HAP-1 (cell line): Measurements from ENCODE around the gene CDKAL1.

Experiments used
- DNase-seq, 2 experiments: peaks; one replicate each; pipeline ENCODE4 v3.0.0-alpha.2; 2016 to 2020; ENCODE audit warnings: low spot score in 2 of 2
- H3K27me3 ChIP-seq: fragments of 250-450 bp; sonication (Bioruptor Pico); 2 replicates; pipeline ENCODE4 v1.5.1; 2020; ENCODE audit warnings: low read depth, mild to moderate bottlenecking, moderate library complexity
- H3K36me3 ChIP-seq: fragments of 250-450 bp; sonication (Bioruptor Pico); replicated peaks from 2 replicates; pipeline ENCODE4 v1.5.1; 2020; ENCODE audit warnings: mild to moderate bottlenecking
- H3K4me1 ChIP-seq: fragments of 250-450 bp; sonication (Bioruptor Pico); 2 replicates; pipeline ENCODE4 v1.5.1; 2020; ENCODE audit warnings: mild to moderate bottlenecking
- H3K4me3 ChIP-seq: fragments of 250-450 bp; sonication (Bioruptor Pico); 2 replicates; pipeline ENCODE4 v1.5.1; 2020; ENCODE audit warnings: mild to moderate bottlenecking, moderate library complexity
- H3K9me3 ChIP-seq: fragments of 250-450 bp; sonication (Bioruptor Pico); 2 replicates; pipeline ENCODE4 v1.5.1; 2020; ENCODE audit warnings: mild to moderate bottlenecking, moderate library complexity
- in situ Hi-C: fragments of 300-500 bp; cut with MboI; formaldehyde crosslinking; loops from 3 replicates; pipeline ENCODE4 v1.14.3; 2020; ENCODE audit warnings: low sequenced_read_pairs, inconsistent platforms, mixed read lengths

The CDKAL1 gene

GRCh38 chr6:20665290-20665689 lies 131.0 kb downstream of the CDKAL1 start:
- Histone ChIP-seq H3K4me3 (no peak overlapping the region), H3K27me3 (no peaks in the 10 kb centered on the region), H3K36me3 (no peaks in the 10 kb centered on the region), H3K4me1 (peaks cover 31% of the 10 kb centered on the region), H3K9me3 (no peaks in the 10 kb centered on the region)
- DNase-seq, result no peak
- in situ Hi-C loops, result no loop called here

GRCh38 chr6:20669571-20670314 lies 135.5 kb downstream of the CDKAL1 start:
- Histone ChIP-seq H3K9me3 (no peaks in the 10 kb centered on the region), H3K4me1 (peaks cover 10% of the 10 kb centered on the region), H3K27me3 (no peaks in the 10 kb centered on the region), H3K4me3 (no peak overlapping the region), H3K36me3 (no peaks in the 10 kb centered on the region)
- in situ Hi-C loops, result no loop called here
- no peak for DNase-seq

- Histone ChIP-seq H3K4me1 (peaks cover 10% of the 10 kb centered on the region), H3K4me3 (no peak overlapping the region)
- in situ Hi-C loops, result no loop called here
Observed at GRCh38 chr6:20670750-20671149, 136.5 kb downstream of the CDKAL1 start.

GRCh38 chr6:20672038-20672437 lies 137.8 kb downstream of the CDKAL1 start:
- Histone ChIP-seq H3K4me1 (peaks cover 10% of the 10 kb centered on the region), H3K27me3 (no peaks in the 10 kb centered on the region), H3K36me3 (no peaks in the 10 kb centered on the region), H3K9me3 (no peaks in the 10 kb centered on the region), H3K4me3 (no peak overlapping the region)
- no peak for DNase-seq
- in situ Hi-C loops, result no loop called here

More at GRCh38 chr6:20670750-20671149, 136.5 kb downstream of the CDKAL1 start:
- no peaks in the 10 kb centered on the region for H3K27me3 ChIP-seq
- H3K36me3 ChIP-seq, result no peaks in the 10 kb centered on the region
- H3K9me3 ChIP-seq, result no peaks in the 10 kb centered on the region
- no peak for DNase-seq

GRCh38 chr6:20673458-20673857 lies 139.2 kb downstream of the CDKAL1 start:
- H3K27me3 ChIP-seq, result no peaks in the 10 kb centered on the region
- H3K9me3 ChIP-seq, result no peaks in the 10 kb centered on the region
- in situ Hi-C loops, result no loop called here
- no peak overlapping the region for H3K4me3 ChIP-seq
- no peaks in the 10 kb centered on the region for H3K36me3 ChIP-seq
- peaks cover 18% of the 10 kb centered on the region for H3K4me1 ChIP-seq
- no peak for DNase-seq

GRCh38 chr6:20674664-20675063 lies 140.4 kb downstream of the CDKAL1 start:
- Histone ChIP-seq H3K27me3 (no peaks in the 10 kb centered on the region), H3K4me1 (peaks cover 30% of the 10 kb centered on the region), H3K4me3 (no peak overlapping the region), H3K36me3 (no peaks in the 10 kb centered on the region), H3K9me3 (no peaks in the 10 kb centered on the region)
- in situ Hi-C loops, result no loop called here
- DNase-seq, result no peak

- Histone ChIP-seq H3K36me3 (no peaks in the 10 kb centered on the region), H3K4me3 (no peak overlapping the region), H3K4me1 (peaks cover 27% of the 10 kb centered on the region), H3K9me3 (no peaks in the 10 kb centered on the region), H3K27me3 (no peaks in the 10 kb centered on the region)
- in situ Hi-C loops, result no loop called here
- DNase-seq, result no peak
Observed at GRCh38 chr6:20678831-20679352, 144.6 kb downstream of the CDKAL1 start.

GRCh38 chr6:20680697-20681165 lies 146.5 kb downstream of the CDKAL1 start:
- H3K36me3 ChIP-seq, result no peaks in the 10 kb centered on the region
- in situ Hi-C loops, result no loop called here
- H3K4me3 ChIP-seq, result no peak overlapping the region
- peaks cover 24% of the 10 kb centered on the region for H3K4me1 ChIP-seq
- no peak for DNase-seq
- no peaks in the 10 kb centered on the region for H3K9me3 ChIP-seq
- no peaks in the 10 kb centered on the region for H3K27me3 ChIP-seq

- no peaks in the 10 kb centered on the region for H3K36me3 ChIP-seq
- no peaks in the 10 kb centered on the region for H3K27me3 ChIP-seq
- H3K4me1 ChIP-seq, result peaks cover 24% of the 10 kb centered on the region
- no peaks in the 10 kb centered on the region for H3K9me3 ChIP-seq
- in situ Hi-C loops, result no loop called here
- no peak for DNase-seq
- no peak overlapping the region for H3K4me3 ChIP-seq
Observed at GRCh38 chr6:20681243-20681684, 147.0 kb downstream of the CDKAL1 start.

- Histone ChIP-seq H3K36me3 (no peaks in the 10 kb centered on the region), H3K9me3 (no peaks in the 10 kb centered on the region), H3K27me3 (no peaks in the 10 kb centered on the region), H3K4me3 (no peak overlapping the region), H3K4me1 (peaks cover 5% of the 10 kb centered on the region)
- in situ Hi-C loops, result no loop called here
- DNase-seq, result no peak
Observed at GRCh38 chr6:20684474-20684873, 150.2 kb downstream of the CDKAL1 start.

GRCh38 chr6:20686142-20686541 lies 151.9 kb downstream of the CDKAL1 start:
- DNase-seq, result no peak
- in situ Hi-C loops, result no loop called here
- Histone ChIP-seq H3K9me3 (no peaks in the 10 kb centered on the region), H3K4me1 (peaks cover 3% of the 10 kb centered on the region; the same call in 1 of the 2 replicates), H3K27me3 (no peaks in the 10 kb centered on the region), H3K36me3 (no peaks in the 10 kb centered on the region), H3K4me3 (no peak overlapping the region)

GRCh38 chr6:20687494-20687893 lies 153.2 kb downstream of the CDKAL1 start:
- no peak for DNase-seq
- Histone ChIP-seq H3K36me3 (no peaks in the 10 kb centered on the region), H3K4me1 (peaks cover 11% of the 10 kb centered on the region), H3K9me3 (no peaks in the 10 kb centered on the region), H3K4me3 (no peak overlapping the region), H3K27me3 (no peaks in the 10 kb centered on the region)
- in situ Hi-C loops, result no loop called here

- no peak for DNase-seq
- in situ Hi-C loops, result no loop called here
Observed at GRCh38 chr6:20688710-20689500, 154.6 kb downstream of the CDKAL1 start.

GRCh38 chr6:20691185-20691584 lies 156.9 kb downstream of the CDKAL1 start:
- no peaks in the 10 kb centered on the region for H3K27me3 ChIP-seq
- no peak overlapping the region for H3K4me3 ChIP-seq
- no peak for DNase-seq
- no peaks in the 10 kb centered on the region for H3K36me3 ChIP-seq
- peaks cover 11% of the 10 kb centered on the region for H3K4me1 ChIP-seq
- in situ Hi-C loops, result no loop called here
- no peaks in the 10 kb centered on the region for H3K9me3 ChIP-seq

More at GRCh38 chr6:20688710-20689500, 154.6 kb downstream of the CDKAL1 start:
- Histone ChIP-seq H3K9me3 (no peaks in the 10 kb centered on the region), H3K4me3 (no peak overlapping the region), H3K36me3 (no peaks in the 10 kb centered on the region), H3K4me1 (peaks cover 11% of the 10 kb centered on the region), H3K27me3 (no peaks in the 10 kb centered on the region)
